ENCODE results near the gene CHD6.

- TF ChIP-seq, protein P1, sequence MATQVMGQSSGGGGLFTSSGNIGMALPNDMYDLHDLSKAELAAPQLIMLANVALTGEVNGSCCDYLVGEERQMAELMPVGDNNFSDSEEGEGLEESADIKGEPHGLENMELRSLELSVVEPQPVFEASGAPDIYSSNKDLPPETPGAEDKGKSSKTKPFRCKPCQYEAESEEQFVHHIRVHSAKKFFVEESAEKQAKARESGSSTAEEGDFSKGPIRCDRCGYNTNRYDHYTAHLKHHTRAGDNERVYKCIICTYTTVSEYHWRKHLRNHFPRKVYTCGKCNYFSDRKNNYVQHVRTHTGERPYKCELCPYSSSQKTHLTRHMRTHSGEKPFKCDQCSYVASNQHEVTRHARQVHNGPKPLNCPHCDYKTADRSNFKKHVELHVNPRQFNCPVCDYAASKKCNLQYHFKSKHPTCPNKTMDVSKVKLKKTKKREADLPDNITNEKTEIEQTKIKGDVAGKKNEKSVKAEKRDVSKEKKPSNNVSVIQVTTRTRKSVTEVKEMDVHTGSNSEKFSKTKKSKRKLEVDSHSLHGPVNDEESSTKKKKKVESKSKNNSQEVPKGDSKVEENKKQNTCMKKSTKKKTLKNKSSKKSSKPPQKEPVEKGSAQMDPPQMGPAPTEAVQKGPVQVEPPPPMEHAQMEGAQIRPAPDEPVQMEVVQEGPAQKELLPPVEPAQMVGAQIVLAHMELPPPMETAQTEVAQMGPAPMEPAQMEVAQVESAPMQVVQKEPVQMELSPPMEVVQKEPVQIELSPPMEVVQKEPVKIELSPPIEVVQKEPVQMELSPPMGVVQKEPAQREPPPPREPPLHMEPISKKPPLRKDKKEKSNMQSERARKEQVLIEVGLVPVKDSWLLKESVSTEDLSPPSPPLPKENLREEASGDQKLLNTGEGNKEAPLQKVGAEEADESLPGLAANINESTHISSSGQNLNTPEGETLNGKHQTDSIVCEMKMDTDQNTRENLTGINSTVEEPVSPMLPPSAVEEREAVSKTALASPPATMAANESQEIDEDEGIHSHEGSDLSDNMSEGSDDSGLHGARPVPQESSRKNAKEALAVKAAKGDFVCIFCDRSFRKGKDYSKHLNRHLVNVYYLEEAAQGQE (IDR thresholded peaks at IDR 0.05), result no peak
- no peak for TF ChIP-seq CTCF (IDR thresholded peaks at IDR 0.05; ENCODE audit: low read depth, low read length, missing input control)
- TF ChIP-seq ZBTB33 (IDR thresholded peaks at IDR 0.05), result no peak
- no peak for TF ChIP-seq FOXA1 (IDR thresholded peaks at IDR 0.05)
- no peak for TF ChIP-seq TAF1 (conservative IDR thresholded peaks at IDR 0.05)
- no peak for TF ChIP-seq RAD21 (IDR thresholded peaks at IDR 0.05)
- TF ChIP-seq, protein P2, sequence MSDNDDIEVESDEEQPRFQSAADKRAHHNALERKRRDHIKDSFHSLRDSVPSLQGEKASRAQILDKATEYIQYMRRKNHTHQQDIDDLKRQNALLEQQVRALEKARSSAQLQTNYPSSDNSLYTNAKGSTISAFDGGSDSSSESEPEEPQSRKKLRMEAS (IDR thresholded peaks at IDR 0.05), result no peak
- TF ChIP-seq YY1 (IDR thresholded peaks at IDR 0.05), result no peak
- no peak for TF ChIP-seq SP1 (IDR thresholded peaks at IDR 0.05)
- no peak for TF ChIP-seq EGR1 (IDR thresholded peaks at IDR 0.05; ENCODE audit: low read depth in 2 of 2)
Observed at GRCh38 chr20:41377275-41377674, 240.9 kb downstream of the CHD6 start.

Data from liver (tissue), 3 donors.